Right lobe of liver (tissue), 4 donors: ENCODE measurements around the gene HPN.

Experiments used
- CTCF ChIP-seq, 4 donors: fragments of 200-600 bp in 3 of 4; fragments of 450-650 bp in 1 of 4; IDR thresholded peaks; one replicate each; pipeline versions ENCODE4 v1.5.1 to v1.8.0; 2016 to 2022; ENCODE audit warnings: antibody characterized with exemption in 4 of 4, mild to moderate bottlenecking in 2 of 4
- POLR2A ChIP-seq: fragments of 450-650 bp; IDR thresholded peaks from one replicate; pipeline ENCODE4 v1.6.1; 2017; ENCODE audit warnings: antibody characterized with exemption, mild to moderate bottlenecking
- donor health status: DM: no; HTN: no; CAD: no.
- donor health status: DM: no; HTN: no; CAD: no.
- donor health status: DM: no; HTN: yes; CAD: no.

DNA sequence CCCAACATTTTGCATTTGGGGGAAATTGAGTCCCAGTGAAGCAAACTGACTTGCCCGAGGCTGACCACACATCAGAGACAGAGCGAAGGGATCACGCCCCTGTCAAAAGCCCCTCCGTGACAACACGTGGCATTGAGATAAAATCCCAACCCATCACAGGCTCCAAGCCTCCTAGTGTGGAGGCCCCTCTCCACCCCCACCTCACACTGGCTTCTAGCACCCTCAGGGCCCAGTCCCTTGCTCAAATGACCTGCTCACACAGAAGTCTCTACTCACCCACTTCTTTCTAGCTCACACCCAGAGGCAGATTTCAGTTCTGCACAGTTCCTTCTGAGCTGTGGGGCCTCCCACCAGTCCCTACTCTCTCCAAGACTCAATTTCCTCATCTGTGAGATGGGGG is 10.3 kb downstream of the HPN start:
- TF ChIP-seq POLR2A (no peak), CTCF (IDR thresholded peaks at IDR 0.05) (no peak)
